Esophagus muscularis mucosa (tissue), 4 donors: ENCODE results near the gene PHLDA2. TPM values are rescaled to one million over a fixed set of nuclear protein-coding genes. Genes with fewer than 3 reads are reported as not detected.

Experiments
- DNase-seq: peaks from one replicate; pipeline ENCODE4 v3.0.0-alpha.2; 2017; ENCODE audit errors: extremely low spot score
- H3K27ac ChIP-seq, 4 donors: fragments of 200-600 bp; sonication (generic); replicated peaks in 1 of 4; 1 replicate in 3 of 4; 2 replicates in 1 of 4; pipeline ENCODE4 v1.5.1; 2016 to 2019; ENCODE audit warnings: mild to moderate bottlenecking in 1 of 4
- H3K27me3 ChIP-seq, 4 donors: fragments of 200-600 bp; sonication (generic); one replicate each; pipeline versions ENCODE4 v1.5.1 to v1.6.0; 2016 to 2019
- H3K36me3 ChIP-seq, 4 donors: fragments of 200-600 bp; sonication (generic); one replicate each; pipeline ENCODE4 v1.5.1; 2016 to 2019
- H3K4me1 ChIP-seq, 4 donors: fragments of 200-600 bp; sonication (generic); one replicate each; pipeline ENCODE4 v1.5.1; 2016 to 2019
- H3K4me3 ChIP-seq, 4 donors: fragments of 200-600 bp; sonication (generic); 1 replicate in 2 of 4; 2 replicates in 2 of 4; pipeline ENCODE4 v1.5.1; 2016 to 2019; ENCODE audit warnings: mild to moderate bottlenecking in 4 of 4, moderate library complexity in 1 of 4
- H3K9me3 ChIP-seq, 4 donors: fragments of 200-600 bp; sonication (generic); 1 replicate in 3 of 4; 2 replicates in 1 of 4; pipeline ENCODE4 v1.5.1; 2016 to 2019
- EP300 ChIP-seq: sonication (generic); formaldehyde crosslinking; IDR thresholded peaks from one replicate; pipeline ENCODE4 v1.6.1; 2017; ENCODE audit warnings: antibody characterized with exemption
- POLR2A ChIP-seq: fragments of 450-650 bp; IDR thresholded peaks from one replicate; pipeline ENCODE4 v1.6.1; 2017; ENCODE audit warnings: antibody characterized with exemption, moderate library complexity, mild to moderate bottlenecking, low read depth
- POLR2AphosphoS5 ChIP-seq, 2 donors: sonication (generic); formaldehyde crosslinking; IDR thresholded peaks; one replicate each; pipeline ENCODE4 v1.6.1; 2017; ENCODE audit warnings: antibody characterized with exemption in 2 of 2
- WGBS: methylation state at CpG from one replicate; pipeline ENCODE4 v1.1.5; 2018; 5-methylcytosine and 5-hydroxymethylcytosine counted together
- intact Hi-C: fragments of 100-400 bp; cut with DNase I; formaldehyde crosslinking; loops from one replicate; pipeline ENCODE4 v1.15.1; 2023
- total RNA-seq, 4 donors: library from RNA; depleted of rRNA; stranded (reverse); fragments of >200 nt; gene quantifications; one replicate each; pipeline versions ENCODE4 v1.1.0 to v1.2.1, GENCODE V29; 2016
- TF ChIP-seq, protein P1 (sequence below), 3 experiments: fragments of 200-600 bp in 2 of 3; fragments of 450-650 bp in 1 of 3; sonication (generic) in 2 of 3; IDR thresholded peaks; one replicate each; pipeline ENCODE4 v1.5.1; 2017 to 2019; ENCODE audit warnings: antibody characterized with exemption in 3 of 3, mild to moderate bottlenecking in 2 of 3, moderate library complexity in 1 of 3

PHLDA2 gene
- total RNA-seq, 4 donors from 2014 or later: 0.83 to 2.3 (median 1.3) TPM

- TF ChIP-seq, protein P1, sequence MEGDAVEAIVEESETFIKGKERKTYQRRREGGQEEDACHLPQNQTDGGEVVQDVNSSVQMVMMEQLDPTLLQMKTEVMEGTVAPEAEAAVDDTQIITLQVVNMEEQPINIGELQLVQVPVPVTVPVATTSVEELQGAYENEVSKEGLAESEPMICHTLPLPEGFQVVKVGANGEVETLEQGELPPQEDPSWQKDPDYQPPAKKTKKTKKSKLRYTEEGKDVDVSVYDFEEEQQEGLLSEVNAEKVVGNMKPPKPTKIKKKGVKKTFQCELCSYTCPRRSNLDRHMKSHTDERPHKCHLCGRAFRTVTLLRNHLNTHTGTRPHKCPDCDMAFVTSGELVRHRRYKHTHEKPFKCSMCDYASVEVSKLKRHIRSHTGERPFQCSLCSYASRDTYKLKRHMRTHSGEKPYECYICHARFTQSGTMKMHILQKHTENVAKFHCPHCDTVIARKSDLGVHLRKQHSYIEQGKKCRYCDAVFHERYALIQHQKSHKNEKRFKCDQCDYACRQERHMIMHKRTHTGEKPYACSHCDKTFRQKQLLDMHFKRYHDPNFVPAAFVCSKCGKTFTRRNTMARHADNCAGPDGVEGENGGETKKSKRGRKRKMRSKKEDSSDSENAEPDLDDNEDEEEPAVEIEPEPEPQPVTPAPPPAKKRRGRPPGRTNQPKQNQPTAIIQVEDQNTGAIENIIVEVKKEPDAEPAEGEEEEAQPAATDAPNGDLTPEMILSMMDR (IDR thresholded peaks at IDR 0.05): no peak
- TF ChIP-seq POLR2A (no peak), EP300 (no peak), POLR2AphosphoS5 (IDR thresholded peaks at IDR 0.05) (no peak)
- 99% methylated on average over 6 of the region's 6 CpGs for whole genome bisulfite sequencing
- H3K9me3 ChIP-seq: no peaks in the 10 kb centered on the region
- no peak for DNase-seq
- intact Hi-C loops: loop anchor here (5.0 kb wide), 1 partner anchor 590 kb away; no protein-coding TSS in a partner anchor
- H3K27ac ChIP-seq: no peak overlapping the region
- H3K4me3 ChIP-seq: no peak overlapping the region
- no peaks in the 10 kb centered on the region for H3K36me3 ChIP-seq
- no peaks in the 10 kb centered on the region for H3K27me3 ChIP-seq
- H3K4me1 ChIP-seq: peaks cover 31 to 44% (median 38%) of the 10 kb centered on the region in 4 donors
These were observed 32.2 kb downstream of the PHLDA2 start for GRCh38 chr11:2897048-2897447.

GRCh38 chr11:2896047-2896446 is 33.2 kb downstream of the PHLDA2 start:
- DNase-seq: no peak
- no peak overlapping the region for H3K27ac ChIP-seq
- H3K27me3 ChIP-seq: no peaks in the 10 kb centered on the region
- H3K9me3 ChIP-seq: no peaks in the 10 kb centered on the region
- no peak overlapping the region for H3K4me3 ChIP-seq
- no peaks in the 10 kb centered on the region for H3K36me3 ChIP-seq
- TF ChIP-seq EP300: no peak
- TF ChIP-seq POLR2AphosphoS5 (IDR thresholded peaks at IDR 0.05): no peak
- TF ChIP-seq, protein P1 (IDR thresholded peaks at IDR 0.05): no peak
- no peak for TF ChIP-seq POLR2A
- 81% methylated on average over 7 of the region's 9 CpGs for WGBS
- peaks cover 34 to 44% (median 39%) of the 10 kb centered on the region in 4 donors for H3K4me1 ChIP-seq
- intact Hi-C loops: loop anchor here (5.0 kb wide), 1 partner anchor 589 kb away; no protein-coding TSS in a partner anchor

GRCh38 chr11:2893935-2894334 is 35.3 kb downstream of the PHLDA2 start:
- TF ChIP-seq POLR2A (no peak), EP300 (no peak), POLR2AphosphoS5 (IDR thresholded peaks at IDR 0.05) (no peak)
- TF ChIP-seq, protein P1 (IDR thresholded peaks at IDR 0.05): no peak
- no peak overlapping the region for H3K27ac ChIP-seq
- no peaks in the 10 kb centered on the region for H3K27me3 ChIP-seq
- H3K4me1 ChIP-seq: peaks cover 38 to 47% (median 41%) of the 10 kb centered on the region in 4 donors
- intact Hi-C loops: no loop called here
- WGBS: 100% methylated on average over 2 of the region's 4 CpGs
- H3K4me3 ChIP-seq: no peak overlapping the region
- H3K9me3 ChIP-seq: no peaks in the 10 kb centered on the region
- DNase-seq: no peak
- H3K36me3 ChIP-seq: no peaks in the 10 kb centered on the region

GRCh38 chr11:2892967-2893528 is 36.2 kb downstream of the PHLDA2 start:
- Histone ChIP-seq H3K27me3 (no peaks in the 10 kb centered on the region), H3K4me1 (peaks cover 33 to 41% (median 39%) of the 10 kb centered on the region in 4 donors), H3K4me3 (peak overlapping the region in 3 of 4 donors; percentile 48 to 60 (median 50)), H3K36me3 (no peaks in the 10 kb centered on the region), H3K9me3 (no peaks in the 10 kb centered on the region), H3K27ac (peak overlapping the region in 3 of 4 donors; percentile 42 to 83 (median 80))
- DNase-seq: no peak
- 56% methylated on average over 4 of the region's 4 CpGs for WGBS
- TF ChIP-seq POLR2AphosphoS5 (IDR thresholded peaks at IDR 0.05) (no peak), POLR2A (no peak), EP300 (no peak)
- TF ChIP-seq, protein P1 (IDR thresholded peaks at IDR 0.05): no peak
- intact Hi-C loops: no loop called here
